Lung (tissue), 12 donors: ENCODE data around the gene C10orf62. TPM values are rescaled to one million over a fixed set of nuclear protein-coding genes. Genes with fewer than 3 reads are reported as not detected.
A peak's percentile ranks its signal among the peaks of the same experiment; 100 is the strongest.

Experiments used
- ATAC-seq: fragments of 200-7000 bp; cut with Tn5 transposase; one replicate; pipeline ENCODE4 v1.9.1; 2020; ENCODE audit warnings: moderate number of reproducible peaks; ENCODE audit not compliant: insufficient read depth, low FRiP score
- DNase-seq, 3 donors: peaks; one replicate each; pipeline ENCODE4 v3.0.0-alpha.2; 2013 to 2017
- H3K27ac ChIP-seq, 2 donors: one replicate each; pipeline ENCODE4 v1.5.1; 2013; ENCODE audit warnings: mild to moderate bottlenecking in 2 of 2, moderate library complexity in 2 of 2, control low read depth in 1 of 2, inconsistent platforms in 1 of 2, low read depth in 1 of 2, low read length in 1 of 2
- H3K27me3 ChIP-seq, 3 donors: one replicate each; pipeline ENCODE4 v1.5.1; 2013; ENCODE audit warnings: low read length in 2 of 3; ENCODE audit not compliant: control insufficient read depth in 3 of 3, insufficient read depth in 3 of 3
- H3K36me3 ChIP-seq, 4 donors: one replicate each; pipeline ENCODE4 v1.5.1; 2013; ENCODE audit warnings: low read length in 4 of 4, mild to moderate bottlenecking in 1 of 4, moderate library complexity in 1 of 4; ENCODE audit not compliant: control insufficient read depth in 4 of 4, insufficient read depth in 4 of 4
- H3K4me1 ChIP-seq, 5 donors: one replicate each; pipeline ENCODE4 v1.5.1; 2013; ENCODE audit warnings: low read length in 5 of 5, mild to moderate bottlenecking in 2 of 5, moderate library complexity in 1 of 5; ENCODE audit not compliant: control insufficient read depth in 5 of 5, insufficient read depth in 5 of 5
- H3K4me3 ChIP-seq: one replicate; pipeline ENCODE4 v1.5.1; 2013; ENCODE audit warnings: mild to moderate bottlenecking, control low read depth, moderate library complexity
- H3K9ac ChIP-seq, 2 donors: one replicate each; pipeline ENCODE4 v1.5.1; 2013; ENCODE audit warnings: low read length in 2 of 2, control low read depth in 1 of 2; ENCODE audit not compliant: insufficient read depth in 1 of 2
- H3K9me3 ChIP-seq, 4 donors: one replicate each; pipeline ENCODE4 v1.5.1; 2013; ENCODE audit warnings: low read length in 3 of 4, mild to moderate bottlenecking in 1 of 4, moderate library complexity in 1 of 4; ENCODE audit not compliant: control insufficient read depth in 4 of 4, insufficient read depth in 3 of 4
- CTCF ChIP-seq: IDR thresholded peaks from 2 replicates; pipeline ENCODE4 v1.5.1; 2012; ENCODE audit warnings: mild to moderate bottlenecking; ENCODE audit errors: control extremely low read depth, extremely low read depth
- WGBS, 2 donors: extraction: QIAGEN DNeasy Blood & Tissue Kit; methylation state at CpG; one replicate each; pipeline ENCODE4 v1.1.7; 2013; 5-methylcytosine and 5-hydroxymethylcytosine counted together
- polyA plus RNA-seq, 2 donors: library from polyadenylated mRNA; stranded (reverse); fragments of 200-250 nt; gene quantifications; one replicate each; pipeline ENCODE4 v1.2.1, GENCODE V29; 2013
- total RNA-seq, 2 donors: library from RNA; depleted of rRNA in 1 of 2; stranded (reverse); fragments of >200 nt in 1 of 2; gene quantifications; one replicate each; pipeline ENCODE4 v1.2.1, GENCODE V29; 2014 to 2021
- donor health status: control.
- donor health status: control.
- donor health status: Bipolar disorder and iron deficiency.
- donor health status: healthy.
- donor health status: DM: yes; HTN: yes; CAD: no.

C10orf62 gene
- total and polyA plus RNA-seq, 4 donors = 0.21 TPM; not detected in 3

GRCh38 chr10:97601268-97602215, 12.0 kb downstream of the C10orf62 start:
- WGBS, 2 donors = 86 to 88% methylated on average over 21 of the region's 21 CpGs
- Histone ChIP-seq H3K9me3 (no peaks in the 10 kb centered on the region), H3K4me1 (peaks cover 0 to 5% (median 0%) of the 10 kb centered on the region in 5 donors), H3K27ac (peak overlapping the region in 1 of 2 donors; percentile 27), H3K4me3 (no peak overlapping the region), H3K36me3 (no peaks in the 10 kb centered on the region), H3K27me3 (no peaks in the 10 kb centered on the region), H3K9ac (no peak overlapping the region)
- no peak for DNase-seq
- no peak for ATAC-seq
- no peak for TF ChIP-seq CTCF

- WGBS, 2 donors = 94 to 95% methylated on average over 5 of the region's 5 CpGs
- no peaks in the 10 kb centered on the region for H3K9me3 ChIP-seq
Measured at GRCh38 chr10:97607095-97607636, 17.6 kb downstream of the C10orf62 start.

GRCh38 chr10:97608991-97609561, 19.6 kb downstream of the C10orf62 start:
- H3K9ac ChIP-seq = no peak overlapping the region
- H3K4me3 ChIP-seq = no peak overlapping the region
- H3K36me3 ChIP-seq = no peaks in the 10 kb centered on the region
- H3K4me1 ChIP-seq = peaks cover 0 to 3% (median 0%) of the 10 kb centered on the region in 5 donors
- ATAC-seq (no peak), DNase-seq (no peak)
- 59 to 78% methylated on average over 13 of the region's 13 CpGs for WGBS, 2 donors
- H3K27ac ChIP-seq = peak overlapping the region; percentile 48 to 94
- H3K9me3 ChIP-seq = no peaks in the 10 kb centered on the region
- no peaks in the 10 kb centered on the region for H3K27me3 ChIP-seq
- no peak for TF ChIP-seq CTCF

More at GRCh38 chr10:97607095-97607636, 17.6 kb downstream of the C10orf62 start:
- ATAC-seq = no peak
- peaks cover 0 to 3% (median 0%) of the 10 kb centered on the region in 5 donors for H3K4me1 ChIP-seq
- H3K4me3 ChIP-seq = no peak overlapping the region
- H3K27me3 ChIP-seq = no peaks in the 10 kb centered on the region
- no peaks in the 10 kb centered on the region for H3K36me3 ChIP-seq
- H3K27ac ChIP-seq = peak overlapping the region in 1 of 2 donors; percentile 35
- H3K9ac ChIP-seq = no peak overlapping the region
- no peak for TF ChIP-seq CTCF
- DNase-seq = no peak
